ENCODE data around the gene DENND5A. TPM values are rescaled to one million over a fixed set of nuclear protein-coding genes. Genes with fewer than 3 reads are reported as not detected.

The DENND5A gene
- polyA plus RNA-seq, 1 experiment = 289 TPM

DNA sequence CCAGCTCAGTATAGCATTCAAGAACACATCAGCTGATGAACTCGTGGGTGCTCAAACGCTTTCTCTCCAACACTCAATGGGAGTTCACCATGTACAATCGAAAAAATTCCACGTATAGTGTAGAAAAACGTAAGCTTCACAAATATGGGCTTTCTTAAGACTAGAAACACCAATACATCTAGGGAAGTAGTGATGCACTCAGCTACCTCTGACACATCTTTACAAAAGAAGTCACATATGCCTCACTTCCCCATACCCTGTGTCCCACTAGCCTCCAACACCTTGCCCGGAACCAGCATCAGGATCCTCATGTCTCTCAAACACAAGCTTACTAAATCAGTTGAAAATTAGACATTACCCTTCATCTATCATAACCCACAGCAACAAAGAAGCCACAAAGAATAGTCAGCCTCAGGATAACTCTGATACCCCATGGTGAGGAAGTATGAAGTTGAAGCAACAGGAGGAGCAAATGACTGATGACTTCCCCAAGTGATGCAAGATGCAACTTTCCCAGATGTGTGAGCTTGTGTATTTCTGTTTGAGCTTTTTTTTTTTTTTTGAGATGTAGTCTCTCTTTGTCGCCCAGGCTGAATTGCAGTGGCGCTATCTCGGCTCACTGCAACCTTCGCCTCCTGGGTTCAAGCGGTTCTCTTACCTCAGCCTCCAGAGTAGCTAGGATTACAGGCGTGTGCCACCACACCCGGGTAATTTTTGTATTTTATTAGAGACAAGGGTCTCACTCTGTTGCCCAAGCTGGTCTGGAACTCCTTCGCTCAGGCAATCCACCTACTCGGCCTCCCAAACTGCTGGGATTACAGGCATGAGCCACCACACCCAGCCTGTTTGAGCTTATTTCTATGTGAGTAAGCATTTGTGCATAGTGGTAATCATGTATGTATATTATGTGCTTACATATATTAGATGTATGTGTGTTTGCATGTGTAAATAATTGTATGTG lies 8.5 kb upstream of the DENND5A start:
- TF ChIP-seq, protein P1, sequence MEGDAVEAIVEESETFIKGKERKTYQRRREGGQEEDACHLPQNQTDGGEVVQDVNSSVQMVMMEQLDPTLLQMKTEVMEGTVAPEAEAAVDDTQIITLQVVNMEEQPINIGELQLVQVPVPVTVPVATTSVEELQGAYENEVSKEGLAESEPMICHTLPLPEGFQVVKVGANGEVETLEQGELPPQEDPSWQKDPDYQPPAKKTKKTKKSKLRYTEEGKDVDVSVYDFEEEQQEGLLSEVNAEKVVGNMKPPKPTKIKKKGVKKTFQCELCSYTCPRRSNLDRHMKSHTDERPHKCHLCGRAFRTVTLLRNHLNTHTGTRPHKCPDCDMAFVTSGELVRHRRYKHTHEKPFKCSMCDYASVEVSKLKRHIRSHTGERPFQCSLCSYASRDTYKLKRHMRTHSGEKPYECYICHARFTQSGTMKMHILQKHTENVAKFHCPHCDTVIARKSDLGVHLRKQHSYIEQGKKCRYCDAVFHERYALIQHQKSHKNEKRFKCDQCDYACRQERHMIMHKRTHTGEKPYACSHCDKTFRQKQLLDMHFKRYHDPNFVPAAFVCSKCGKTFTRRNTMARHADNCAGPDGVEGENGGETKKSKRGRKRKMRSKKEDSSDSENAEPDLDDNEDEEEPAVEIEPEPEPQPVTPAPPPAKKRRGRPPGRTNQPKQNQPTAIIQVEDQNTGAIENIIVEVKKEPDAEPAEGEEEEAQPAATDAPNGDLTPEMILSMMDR (IDR thresholded peaks at IDR 0.05; ENCODE audit: insufficient read depth, low read depth, low read length) = no peak
- Histone ChIP-seq H3K4me3 (ENCODE audit: low read depth, low read length) (no peak overlapping the region), H3K27me3 (ENCODE audit: control insufficient read depth, insufficient read depth, low read length) (no peaks in the 10 kb centered on the region), H3K36me3 (ENCODE audit: control insufficient read depth, insufficient read depth, low read length) (no peaks in the 10 kb centered on the region)
- ChIA-PET CTCF (interaction anchor here (0.6 to 1.5 kb wide), 4 partner anchors 21 to 475 kb away, joined by 3 to 5 read pairs (median 4); no protein-coding TSS in a partner anchor), POLR2A (interaction anchor here (0.5 to 0.7 kb wide), 2 partner anchors 150 to 187 kb away, joined by 3 to 24 read pairs; no protein-coding TSS in a partner anchor)
- no peak for DNase-seq (ENCODE audit: low read depth)

DNA sequence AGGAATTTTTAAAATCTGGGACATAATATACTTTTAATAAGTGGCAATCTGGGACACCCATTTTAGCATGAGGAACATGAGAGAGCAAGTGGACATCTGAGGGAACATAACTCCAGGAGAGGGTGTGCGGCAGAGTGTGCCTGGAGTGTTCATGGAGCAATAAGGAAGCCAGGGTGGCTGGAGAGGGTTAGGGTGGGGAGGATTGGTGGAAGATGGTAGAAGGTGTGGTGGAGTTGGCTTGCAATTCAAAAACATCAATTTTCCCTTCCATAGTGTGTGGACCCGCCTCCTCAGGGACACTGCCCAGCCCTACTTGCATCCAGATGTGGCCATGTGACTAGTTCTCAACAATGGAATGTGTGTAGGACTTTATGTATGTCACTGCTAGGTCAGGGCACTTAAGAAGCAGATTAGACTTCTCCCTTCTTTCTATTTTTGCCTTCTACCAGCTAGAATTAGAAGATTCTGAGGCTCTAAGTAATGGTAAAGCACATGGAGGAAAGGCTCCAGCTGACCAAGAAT lies 4.4 kb upstream of the DENND5A start:
- Histone ChIP-seq H3K27me3 (ENCODE audit: control insufficient read depth, insufficient read depth, low read length) (no peaks in the 10 kb centered on the region), H3K4me3 (ENCODE audit: low read depth, low read length) (no peak overlapping the region), H3K36me3 (ENCODE audit: control insufficient read depth, insufficient read depth, low read length) (no peaks in the 10 kb centered on the region)
- TF ChIP-seq, protein P1 (IDR thresholded peaks at IDR 0.05; ENCODE audit: insufficient read depth, low read depth, low read length) = no peak
- CTCF ChIA-PET = no interaction called here
- POLR2A ChIA-PET = no interaction called here
- no peak for DNase-seq (ENCODE audit: low read depth)

DNA sequence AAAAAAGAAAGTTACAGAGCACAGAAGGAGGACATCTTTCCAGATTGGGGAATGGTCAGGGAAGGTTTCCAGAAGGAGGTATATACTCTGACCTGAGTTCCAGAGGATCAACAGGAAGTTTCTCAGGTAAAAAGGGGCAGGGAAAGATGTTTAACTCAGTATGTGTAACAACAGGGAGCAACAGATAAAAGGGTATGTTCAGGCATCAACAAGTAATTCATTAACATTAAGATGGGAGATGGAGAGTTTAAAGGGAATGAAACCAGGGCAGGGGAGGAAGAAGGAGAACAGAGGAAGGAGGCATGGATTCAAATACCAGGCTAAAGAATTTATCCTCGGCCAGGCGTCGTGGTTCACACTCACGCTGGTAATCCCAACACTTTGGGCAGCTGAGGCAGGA lies 2.5 kb upstream of the DENND5A start:
- CTCF ChIA-PET = no interaction called here
- no peak for DNase-seq (ENCODE audit: low read depth)
- no peaks in the 10 kb centered on the region for H3K27me3 ChIP-seq (ENCODE audit: control insufficient read depth, insufficient read depth, low read length)
- TF ChIP-seq, protein P1 (IDR thresholded peaks at IDR 0.05; ENCODE audit: insufficient read depth, low read depth, low read length) = no peak
- H3K4me3 ChIP-seq (ENCODE audit: low read depth, low read length) = no peak overlapping the region
- no peaks in the 10 kb centered on the region for H3K36me3 ChIP-seq (ENCODE audit: control insufficient read depth, insufficient read depth, low read length)
- POLR2A ChIA-PET = no interaction called here

- Histone ChIP-seq H3K27me3 (ENCODE audit: control insufficient read depth, insufficient read depth, low read length) (no peaks in the 10 kb centered on the region), H3K36me3 (ENCODE audit: control insufficient read depth, insufficient read depth, low read length) (no peaks in the 10 kb centered on the region), H3K4me3 (ENCODE audit: low read depth, low read length) (no peak overlapping the region)
- CTCF ChIA-PET = interaction anchor here (1.4 to 1.9 kb wide), 2 partner anchors 14 kb away, joined by 4 to 9 read pairs; no protein-coding TSS in a partner anchor
- no peak for DNase-seq (ENCODE audit: low read depth)
- TF ChIP-seq, protein P1 (IDR thresholded peaks at IDR 0.05; ENCODE audit: insufficient read depth, low read depth, low read length) = no peak
- POLR2A ChIA-PET = no interaction called here
These were observed 1.8 kb upstream of the DENND5A start for GRCh38 chr11:9266926-9267325.

DNA sequence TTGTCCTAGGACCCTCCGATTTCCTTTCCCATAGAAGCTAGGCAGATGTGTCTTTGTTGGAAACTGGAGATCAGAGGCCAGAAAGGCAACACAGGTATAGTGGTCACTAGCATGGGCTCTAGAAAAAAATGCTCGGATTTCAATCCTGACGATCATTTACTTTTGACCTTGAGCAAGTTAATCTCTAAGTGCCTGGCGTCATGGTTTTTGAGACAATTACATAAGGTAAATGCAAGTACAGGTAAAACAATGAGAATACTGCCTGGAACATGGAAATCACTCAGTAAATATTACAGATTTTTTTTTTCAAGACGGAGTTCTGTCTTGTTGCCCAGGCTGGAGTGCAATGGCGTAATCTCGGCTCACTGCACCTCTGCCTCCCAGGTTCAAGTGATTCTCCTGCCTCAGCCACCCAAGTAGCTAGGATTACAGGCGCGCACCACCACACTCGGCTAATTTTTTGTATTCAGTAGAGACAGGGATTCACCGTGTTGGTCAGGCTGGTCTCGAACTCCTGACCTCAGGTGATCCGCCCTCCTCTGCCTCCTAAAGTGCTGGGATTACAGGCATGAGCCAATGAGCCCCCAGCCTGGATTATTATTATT lies 1.1 kb upstream of the DENND5A start:
- no peaks in the 10 kb centered on the region for H3K36me3 ChIP-seq (ENCODE audit: control insufficient read depth, insufficient read depth, low read length)
- DNase-seq (ENCODE audit: low read depth) = no peak
- H3K27me3 ChIP-seq (ENCODE audit: control insufficient read depth, insufficient read depth, low read length) = no peaks in the 10 kb centered on the region
- H3K4me3 ChIP-seq (ENCODE audit: low read depth, low read length) = no peak overlapping the region
- ChIA-PET POLR2A (no interaction called here), CTCF (interaction anchor here (1.4 to 1.9 kb wide), 2 partner anchors 14 to 15 kb away, joined by 4 to 9 read pairs; no protein-coding TSS in a partner anchor)
- TF ChIP-seq, protein P1 (IDR thresholded peaks at IDR 0.05; ENCODE audit: insufficient read depth, low read depth, low read length) = no peak

All from BJ (cell line).